ENCODE results near the gene NANS. TPM values are rescaled to one million over a fixed set of nuclear protein-coding genes. Genes with fewer than 3 reads are reported as not detected.

Gene NANS
- total and polyA plus RNA-seq, 2 of the 13 experiments (the other 11 are each of a cell fraction or from before 2014, with no cell fraction given): 86.9 to 203 TPM

DNA sequence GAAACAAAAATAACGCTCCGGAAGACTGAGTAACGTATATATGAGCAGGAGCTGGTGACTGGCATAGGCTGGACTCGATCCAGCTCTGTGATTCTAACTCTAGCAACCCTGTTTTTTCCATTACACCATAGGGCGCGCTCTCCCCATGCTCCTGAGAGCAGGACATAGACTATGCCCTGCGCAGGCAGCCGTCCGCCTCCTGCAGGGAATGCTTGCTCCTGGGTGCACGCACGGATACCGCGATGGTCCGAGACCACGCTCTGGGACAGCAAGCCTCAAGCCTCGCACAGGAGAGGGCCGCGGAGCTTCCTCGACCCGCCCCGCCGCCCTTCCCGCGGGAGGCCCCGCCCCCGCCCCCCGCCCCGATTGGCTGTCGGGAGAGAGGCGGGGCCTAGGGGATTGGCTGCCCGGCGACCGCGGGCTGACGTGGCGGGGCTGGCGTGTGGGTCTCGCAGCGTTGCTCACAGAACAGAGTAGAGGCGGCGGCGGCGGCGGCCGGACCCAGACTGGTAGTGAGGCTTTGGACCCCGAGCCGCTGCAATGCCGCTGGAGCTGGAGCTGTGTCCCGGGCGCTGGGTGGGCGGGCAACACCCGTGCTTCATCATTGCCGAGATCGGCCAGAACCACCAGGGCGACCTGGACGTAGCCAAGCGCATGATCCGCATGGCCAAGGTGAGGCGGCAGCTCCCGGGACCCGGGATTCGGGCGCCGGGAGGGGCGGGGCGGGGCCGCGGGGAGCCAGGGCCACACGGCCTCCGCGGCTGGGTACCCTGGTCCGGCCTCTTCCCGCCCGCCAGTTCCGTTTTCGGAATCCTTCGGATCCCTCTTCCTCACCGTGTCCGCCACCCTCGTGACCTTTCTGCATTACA lies at the start of gene NANS (continued):
- TF ChIP-seq JUNB (CRISPR knock-in tag; IDR thresholded peaks at IDR 0.05; ENCODE audit: borderline replicate concordance) (no peak), ZNF652 (CRISPR knock-in tag; IDR thresholded peaks at IDR 0.05; ENCODE audit: borderline replicate concordance, low read depth) (no peak), BORCS8-MEF2B (CRISPR knock-in tag; IDR thresholded peaks at IDR 0.05) (peak; percentile 40; the same call in 1 of the 2 replicates), ZNF800 (CRISPR knock-in tag; IDR thresholded peaks at IDR 0.05) (peak; percentile 60), ZFP37 (CRISPR knock-in tag; IDR thresholded peaks at IDR 0.05; ENCODE audit: borderline replicate concordance) (peak; percentile 27; the same call in 1 of the 2 replicates), TAF1 (CRISPR knock-in tag; IDR thresholded peaks at IDR 0.05) (peak; percentile 98), CEBPB (IDR thresholded peaks at IDR 0.05; ENCODE audit: borderline replicate concordance, low read depth, low read length) (no peak; the same call in 1 of the 2 replicates), CBX5 (CRISPR knock-in tag; IDR thresholded peaks at IDR 0.05; ENCODE audit: borderline replicate concordance) (no peak), KLF12 (CRISPR knock-in tag; IDR thresholded peaks at IDR 0.05; ENCODE audit: borderline replicate concordance) (peak; percentile 33; the same call in 1 of the 2 replicates), FOXC1 (CRISPR knock-in tag; IDR thresholded peaks at IDR 0.05; ENCODE audit: borderline replicate concordance) (0 out of 2 replicates have a peak, but pooled peaks have one; percentile 71), ATF1 (CRISPR knock-in tag; IDR thresholded peaks at IDR 0.05) (no peak), USF2 (IDR thresholded peaks at IDR 0.05; ENCODE audit: low read depth, low read length) (no peak), USF2 (CRISPR knock-in tag; IDR thresholded peaks at IDR 0.05; ENCODE audit: borderline replicate concordance) (no peak), STAG1 (CRISPR knock-in tag; IDR thresholded peaks at IDR 0.05) (peak; percentile 23; the same call in 1 of the 2 replicates), RBAK (CRISPR knock-in tag; IDR thresholded peaks at IDR 0.05) (no peak), JUND (CRISPR knock-in tag; IDR thresholded peaks at IDR 0.05) (no peak), GFI1 (CRISPR knock-in tag; IDR thresholded peaks at IDR 0.05; ENCODE audit: borderline replicate concordance) (no peak; the same call in 1 of the 2 replicates)
- TF ChIP-seq, protein P1, sequence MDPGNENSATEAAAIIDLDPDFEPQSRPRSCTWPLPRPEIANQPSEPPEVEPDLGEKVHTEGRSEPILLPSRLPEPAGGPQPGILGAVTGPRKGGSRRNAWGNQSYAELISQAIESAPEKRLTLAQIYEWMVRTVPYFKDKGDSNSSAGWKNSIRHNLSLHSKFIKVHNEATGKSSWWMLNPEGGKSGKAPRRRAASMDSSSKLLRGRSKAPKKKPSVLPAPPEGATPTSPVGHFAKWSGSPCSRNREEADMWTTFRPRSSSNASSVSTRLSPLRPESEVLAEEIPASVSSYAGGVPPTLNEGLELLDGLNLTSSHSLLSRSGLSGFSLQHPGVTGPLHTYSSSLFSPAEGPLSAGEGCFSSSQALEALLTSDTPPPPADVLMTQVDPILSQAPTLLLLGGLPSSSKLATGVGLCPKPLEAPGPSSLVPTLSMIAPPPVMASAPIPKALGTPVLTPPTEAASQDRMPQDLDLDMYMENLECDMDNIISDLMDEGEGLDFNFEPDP (CRISPR knock-in tag; conservative IDR thresholded peaks at IDR 0.05): no peak
- TF ChIP-seq, protein P2, sequence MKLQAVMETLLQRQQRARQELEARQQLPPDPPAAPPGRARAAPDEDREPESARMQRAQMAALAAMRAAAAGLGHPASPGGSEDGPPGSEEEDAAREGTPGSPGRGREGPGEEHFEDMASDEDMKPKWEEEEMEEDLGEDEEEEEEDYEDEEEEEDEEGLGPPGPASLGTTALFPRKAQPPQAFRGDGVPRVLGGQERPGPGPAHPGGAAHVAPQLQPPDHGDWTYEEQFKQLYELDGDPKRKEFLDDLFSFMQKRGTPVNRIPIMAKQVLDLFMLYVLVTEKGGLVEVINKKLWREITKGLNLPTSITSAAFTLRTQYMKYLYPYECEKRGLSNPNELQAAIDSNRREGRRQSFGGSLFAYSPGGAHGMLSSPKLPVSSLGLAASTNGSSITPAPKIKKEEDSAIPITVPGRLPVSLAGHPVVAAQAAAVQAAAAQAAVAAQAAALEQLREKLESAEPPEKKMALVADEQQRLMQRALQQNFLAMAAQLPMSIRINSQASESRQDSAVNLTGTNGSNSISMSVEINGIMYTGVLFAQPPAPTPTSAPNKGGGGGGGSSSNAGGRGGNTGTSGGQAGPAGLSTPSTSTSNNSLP (IDR thresholded peaks at IDR 0.05; ENCODE audit: low read depth, low read length): no peak
- TF ChIP-seq, protein P3, sequence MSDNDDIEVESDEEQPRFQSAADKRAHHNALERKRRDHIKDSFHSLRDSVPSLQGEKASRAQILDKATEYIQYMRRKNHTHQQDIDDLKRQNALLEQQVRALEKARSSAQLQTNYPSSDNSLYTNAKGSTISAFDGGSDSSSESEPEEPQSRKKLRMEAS (IDR thresholded peaks at IDR 0.05): peak; percentile 93
- TF ChIP-seq, protein P4, sequence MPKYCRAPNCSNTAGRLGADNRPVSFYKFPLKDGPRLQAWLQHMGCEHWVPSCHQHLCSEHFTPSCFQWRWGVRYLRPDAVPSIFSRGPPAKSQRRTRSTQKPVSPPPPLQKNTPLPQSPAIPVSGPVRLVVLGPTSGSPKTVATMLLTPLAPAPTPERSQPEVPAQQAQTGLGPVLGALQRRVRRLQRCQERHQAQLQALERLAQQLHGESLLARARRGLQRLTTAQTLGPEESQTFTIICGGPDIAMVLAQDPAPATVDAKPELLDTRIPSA (CRISPR knock-in tag; IDR thresholded peaks at IDR 0.05; ENCODE audit: borderline replicate concordance): no peak

All from HepG2 (cell line).